NOMO-1 (cell line): ENCODE data around the gene EML1.
"Not testable (repeated sequence)": the region's sequence is repeated elsewhere in the genome, so short reads cannot be mapped to it uniquely, and the experiment has no call there.

Experiments
- DNase-seq, 2 experiments: peaks; one replicate each; lab custom pipeline; 2025; ENCODE audit not compliant: unreplicated experiment in 2 of 2; lab: John Stamatoyannopoulos, UW

The EML1 gene

GRCh38 chr14:99929601-99930000 is 136.4 kb downstream of the EML1 start:
- no peak for DNase-seq

GRCh38 chr14:99930420-99931274 is 137.4 kb downstream of the EML1 start:
- DNase-seq = no peak

- DNase-seq = no peak
Measured at GRCh38 chr14:99931308-99931707, 138.1 kb downstream of the EML1 start.

GRCh38 chr14:99936056-99936455 is 142.8 kb downstream of the EML1 start:
- DNase-seq = no peak

- no peak for DNase-seq
Measured at GRCh38 chr14:99936738-99937474, 143.7 kb downstream of the EML1 start.

GRCh38 chr14:99937475-99938244 is 144.4 kb downstream of the EML1 start:
- no peak for DNase-seq

GRCh38 chr14:99938376-99938775 is 145.2 kb downstream of the EML1 start:
- DNase-seq = no peak

- no peak for DNase-seq
Measured at GRCh38 chr14:99938896-99939295, 145.7 kb downstream of the EML1 start.

GRCh38 chr14:99939421-99939820 is 146.2 kb downstream of the EML1 start:
- DNase-seq = no peak

GRCh38 chr14:99940064-99940463 is 146.9 kb downstream of the EML1 start:
- no peak for DNase-seq

- DNase-seq = no peak
Measured at GRCh38 chr14:99941211-99941610, 148.0 kb downstream of the EML1 start.

- DNase-seq = no peak
Measured at GRCh38 chr14:99943620-99944019, 150.4 kb downstream of the EML1 start.

- no peak for DNase-seq
Measured at GRCh38 chr14:99944241-99944651, 151.0 kb downstream of the EML1 start.

- DNase-seq = peak; percentile 29 to 70
Measured at GRCh38 chr14:99945732-99946651, 152.8 kb downstream of the EML1 start.

- DNase-seq = peak in 1 of 2 experiments; percentile 28
Measured at GRCh38 chr14:99946652-99947489, 153.7 kb downstream of the EML1 start.

GRCh38 chr14:99947695-99948094 is 154.5 kb downstream of the EML1 start:
- peak; percentile 30 to 38 for DNase-seq

GRCh38 chr14:99949011-99949732 is 156.0 kb downstream of the EML1 start:
- DNase-seq = not testable (repeated sequence)

- no peak for DNase-seq
Measured at GRCh38 chr14:99950181-99950580, 157.0 kb downstream of the EML1 start.

GRCh38 chr14:99951085-99951484 is 157.9 kb downstream of the EML1 start:
- DNase-seq = no peak
